SU-DHL-6 (cell line): ENCODE measurements around the gene MGAT5B.

Experiments used
- H2AFZ ChIP-seq: fragments of 200-600 bp; sonication (generic); 2 replicates; pipeline ENCODE4 v1.6.1; 2014; ENCODE audit warnings: low read depth, mild to moderate bottlenecking, moderate library complexity, mixed read lengths, antibody characterized with exemption, low read length; ENCODE audit not compliant: severe bottlenecking
- H3F3A ChIP-seq: fragments of 200-600 bp; shearing (Covaris generic); 2 replicates; pipeline ENCODE4 v1.6.0; 2016; ENCODE audit warnings: antibody characterized with exemption, mild to moderate bottlenecking; ENCODE audit not compliant: insufficient read depth
- H3K27ac ChIP-seq: fragments of 200-600 bp; sonication (generic); 2 replicates; pipeline ENCODE4 v1.5.1; 2016; ENCODE audit warnings: low read depth, mild to moderate bottlenecking, low read length, moderate library complexity, mixed read lengths
- H3K27me3 ChIP-seq: fragments of 200-600 bp; sonication (generic), shearing (Covaris generic); 2 replicates; pipeline ENCODE4 v1.6.0; 2014; ENCODE audit warnings: mild to moderate bottlenecking, low read length
- H3K36me3 ChIP-seq: fragments of 200-600 bp; sonication (generic); 2 replicates; pipeline ENCODE4 v1.6.1; 2014; ENCODE audit warnings: mild to moderate bottlenecking, low read length, mixed read lengths
- H3K4me2 ChIP-seq: fragments of 300-600, 200-600 bp; shearing (Covaris generic), sonication (generic); 2 replicates; pipeline ENCODE4 v1.6.0; 2014; ENCODE audit warnings: low read length, low read depth, mild to moderate bottlenecking; ENCODE audit not compliant: poor library complexity, severe bottlenecking
- H3K4me3 ChIP-seq: fragments of 200-600 bp; sonication (generic); 2 replicates; pipeline ENCODE4 v1.5.1; 2014; ENCODE audit warnings: antibody characterized with exemption, low read length, mild to moderate bottlenecking, mixed read lengths; ENCODE audit not compliant: insufficient read depth, poor library complexity, severe bottlenecking
- H3K79me2 ChIP-seq: fragments of 200-600 bp; sonication (generic); 2 replicates; pipeline ENCODE4 v1.6.1; 2014; ENCODE audit warnings: mild to moderate bottlenecking, low read length, moderate library complexity; ENCODE audit not compliant: insufficient read depth
- H3K9ac ChIP-seq: fragments of 200-600 bp; sonication (generic); 2 replicates; pipeline ENCODE4 v1.7.0; 2014; ENCODE audit warnings: mild to moderate bottlenecking, low read length
- H3K9me2 ChIP-seq: fragments of 200-600 bp; sonication (generic); replicated peaks from 2 replicates; pipeline ENCODE4 v1.6.1; 2014; ENCODE audit warnings: low read length; ENCODE audit not compliant: insufficient read depth
- H3K9me3 ChIP-seq: fragments of 200-600 bp; sonication (generic); 2 replicates; pipeline ENCODE4 v1.6.1; 2014; ENCODE audit warnings: low read length, mixed read lengths; ENCODE audit not compliant: insufficient read depth
- H4K20me1 ChIP-seq: fragments of 200-600 bp; sonication (generic); 2 replicates; pipeline ENCODE4 v1.6.1; 2014; ENCODE audit warnings: low read depth, mild to moderate bottlenecking, antibody characterized with exemption, low read length, moderate library complexity, mixed read lengths
- CTCF ChIP-seq: fragments of 200-600 bp; sonication (generic); IDR thresholded peaks from one replicate; pipeline ENCODE4 v1.5.1; 2017; ENCODE audit warnings: antibody characterized with exemption, mild to moderate bottlenecking, low read length, moderate library complexity; ENCODE audit not compliant: insufficient read depth, poor library complexity, severe bottlenecking
- EZH2phosphoT487 ChIP-seq: fragments of 200-600 bp; sonication (generic), shearing (Covaris generic); conservative IDR thresholded peaks from 2 replicates; pipeline ENCODE4 v1.6.1; 2018; ENCODE audit warnings: mild to moderate bottlenecking, antibody characterized with exemption, low read length, moderate library complexity, mixed read lengths

Gene MGAT5B

GRCh38 chr17:76862494-76862893 is 5.7 kb upstream of the MGAT5B start:
- Histone ChIP-seq H4K20me1 (no peaks in the 10 kb centered on the region), H3K9me2 (no peaks in the 10 kb centered on the region), H3K9me3 (no peaks in the 10 kb centered on the region), H3K79me2 (no peaks in the 10 kb centered on the region), H3K36me3 (no peaks in the 10 kb centered on the region), H2AFZ (no peak overlapping the region), H3K4me3 (no peak overlapping the region), H3K9ac (no peak overlapping the region), H3K4me2 (no peak overlapping the region), H3K27ac (no peak overlapping the region), H3K27me3 (no peaks in the 10 kb centered on the region), H3F3A (no peaks in the 10 kb centered on the region)
- TF ChIP-seq EZH2phosphoT487 (no peak), CTCF (no peak)

GRCh38 chr17:76864024-76864423 is 4.2 kb upstream of the MGAT5B start:
- Histone ChIP-seq H3K9me2 (no peaks in the 10 kb centered on the region), H3F3A (no peaks in the 10 kb centered on the region), H3K4me2 (no peak overlapping the region), H3K9me3 (no peaks in the 10 kb centered on the region), H3K27ac (no peak overlapping the region), H2AFZ (no peak overlapping the region), H3K4me3 (no peak overlapping the region), H3K36me3 (no peaks in the 10 kb centered on the region), H3K27me3 (no peaks in the 10 kb centered on the region), H3K79me2 (no peaks in the 10 kb centered on the region), H4K20me1 (no peaks in the 10 kb centered on the region), H3K9ac (no peak overlapping the region)
- TF ChIP-seq EZH2phosphoT487 (no peak), CTCF (no peak)

- no peaks in the 10 kb centered on the region for H3K9me3 ChIP-seq
- no peaks in the 10 kb centered on the region for H3F3A ChIP-seq
- no peaks in the 10 kb centered on the region for H3K27me3 ChIP-seq
- no peaks in the 10 kb centered on the region for H3K79me2 ChIP-seq
- no peak overlapping the region for H3K4me3 ChIP-seq
- H4K20me1 ChIP-seq: no peaks in the 10 kb centered on the region
- H3K4me2 ChIP-seq: no peak overlapping the region
- H3K9me2 ChIP-seq: no peaks in the 10 kb centered on the region
- no peak overlapping the region for H2AFZ ChIP-seq
- no peak overlapping the region for H3K9ac ChIP-seq
- TF ChIP-seq CTCF: no peak
- TF ChIP-seq EZH2phosphoT487: no peak
- no peaks in the 10 kb centered on the region for H3K36me3 ChIP-seq
- no peak overlapping the region for H3K27ac ChIP-seq
Measured at GRCh38 chr17:76865174-76865573, 3.0 kb upstream of the MGAT5B start.
